ENCODE data around the gene SYNDIG1.

Gene SYNDIG1

GRCh38 chr20:24584078-24584477, 114.6 kb downstream of the SYNDIG1 start:
- TF ChIP-seq POLR2A (IDR thresholded peaks at IDR 0.05; ENCODE audit: low read length) (no peak), GATA1 (IDR thresholded peaks at IDR 0.05; ENCODE audit: low read depth, low read length) (no peak)
- DNase-seq = no peak

GRCh38 chr20:24584538-24585356, 115.3 kb downstream of the SYNDIG1 start:
- DNase-seq = no peak
- TF ChIP-seq POLR2A (IDR thresholded peaks at IDR 0.05; ENCODE audit: low read length) (no peak), GATA1 (IDR thresholded peaks at IDR 0.05; ENCODE audit: low read depth, low read length) (no peak)

GRCh38 chr20:24585796-24586522, 116.5 kb downstream of the SYNDIG1 start:
- TF ChIP-seq GATA1 (IDR thresholded peaks at IDR 0.05; ENCODE audit: low read depth, low read length) (no peak), POLR2A (IDR thresholded peaks at IDR 0.05; ENCODE audit: low read length) (no peak)
- DNase-seq = no peak

DNA sequence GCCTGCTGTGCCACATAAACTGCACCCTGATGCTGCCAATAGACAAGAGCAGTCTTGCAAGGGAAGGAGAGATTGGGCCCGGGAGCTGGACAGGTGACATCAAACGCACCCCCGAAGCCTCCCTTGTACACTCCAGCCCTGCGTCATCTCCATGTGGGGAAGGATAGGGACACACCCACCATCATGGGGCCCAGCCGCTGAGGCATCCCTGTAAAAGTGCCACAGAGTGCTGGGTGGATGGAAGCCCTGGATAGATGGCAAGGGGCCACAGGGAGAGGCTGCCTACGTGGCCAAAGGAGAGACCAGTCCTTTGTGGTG, 117.1 kb downstream of the SYNDIG1 start:
- DNase-seq = no peak
- no peak for TF ChIP-seq GATA1 (IDR thresholded peaks at IDR 0.05; ENCODE audit: low read depth, low read length)
- TF ChIP-seq POLR2A (IDR thresholded peaks at IDR 0.05; ENCODE audit: low read length) = no peak

DNA sequence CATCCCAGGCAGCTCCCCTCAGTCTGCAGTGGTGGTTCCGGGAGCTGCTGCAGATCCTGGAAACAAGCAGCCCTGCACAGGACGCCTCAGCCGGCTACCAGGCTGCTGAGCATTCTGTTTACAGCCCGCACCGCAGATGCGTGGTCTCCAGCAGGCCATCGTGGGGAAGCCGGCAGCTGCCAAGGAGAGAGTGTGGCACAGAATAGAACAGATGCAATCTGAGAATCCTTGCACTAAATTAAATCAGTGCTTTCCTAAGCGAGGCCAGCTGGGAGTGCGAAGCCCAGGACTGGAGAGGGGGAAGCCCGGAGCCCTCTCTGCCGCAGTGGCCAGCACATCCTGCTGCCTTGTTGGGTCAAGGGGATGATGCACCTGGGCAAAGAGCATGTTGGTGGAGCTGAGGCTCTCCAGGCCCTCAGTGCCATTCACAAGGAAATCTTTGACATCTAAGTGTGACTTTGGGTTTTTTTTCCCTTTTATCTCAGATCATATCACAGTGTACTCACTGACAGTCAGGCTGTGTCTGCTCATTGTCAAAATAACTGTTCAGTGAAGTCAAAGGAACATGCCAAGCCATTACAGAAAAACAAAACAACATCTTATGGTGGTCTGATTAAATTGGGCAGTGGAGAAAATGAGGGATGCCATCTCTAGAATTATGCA, 118.1 kb downstream of the SYNDIG1 start:
- DNase-seq = no peak
- TF ChIP-seq GATA1 (IDR thresholded peaks at IDR 0.05; ENCODE audit: low read depth, low read length) (no peak), POLR2A (IDR thresholded peaks at IDR 0.05; ENCODE audit: low read length) (no peak)

DNA sequence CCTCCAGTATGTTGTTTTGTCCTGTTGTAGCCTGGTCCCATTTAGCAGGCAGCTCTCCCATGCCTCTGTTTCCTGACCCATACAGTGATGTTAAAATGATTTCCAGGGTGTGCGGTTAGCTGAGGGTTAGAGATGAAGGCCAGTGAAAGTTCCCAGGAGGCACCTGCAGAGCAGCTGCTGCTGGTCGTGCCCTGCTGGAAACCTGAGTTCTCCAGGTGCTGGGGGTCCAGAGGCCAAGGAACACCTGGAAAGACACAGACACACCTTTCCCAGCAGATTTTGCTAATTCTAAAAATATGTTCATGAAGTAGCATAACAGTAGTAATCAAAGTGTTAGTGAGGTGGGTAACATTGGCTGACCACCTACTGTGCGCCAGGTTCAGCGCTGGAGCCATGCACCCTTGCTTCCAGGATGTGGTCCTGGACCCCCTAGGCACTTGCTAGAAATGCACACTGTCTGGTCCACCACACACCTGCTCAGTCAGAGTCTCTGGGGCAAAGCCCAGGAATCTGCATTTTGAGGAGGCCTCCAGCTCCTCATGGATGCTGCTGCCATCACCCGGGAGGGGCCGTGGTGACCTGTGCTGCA, 118.7 kb downstream of the SYNDIG1 start:
- DNase-seq = no peak
- TF ChIP-seq POLR2A (IDR thresholded peaks at IDR 0.05; ENCODE audit: low read length) (no peak), GATA1 (IDR thresholded peaks at IDR 0.05; ENCODE audit: low read depth, low read length) (no peak)

DNA sequence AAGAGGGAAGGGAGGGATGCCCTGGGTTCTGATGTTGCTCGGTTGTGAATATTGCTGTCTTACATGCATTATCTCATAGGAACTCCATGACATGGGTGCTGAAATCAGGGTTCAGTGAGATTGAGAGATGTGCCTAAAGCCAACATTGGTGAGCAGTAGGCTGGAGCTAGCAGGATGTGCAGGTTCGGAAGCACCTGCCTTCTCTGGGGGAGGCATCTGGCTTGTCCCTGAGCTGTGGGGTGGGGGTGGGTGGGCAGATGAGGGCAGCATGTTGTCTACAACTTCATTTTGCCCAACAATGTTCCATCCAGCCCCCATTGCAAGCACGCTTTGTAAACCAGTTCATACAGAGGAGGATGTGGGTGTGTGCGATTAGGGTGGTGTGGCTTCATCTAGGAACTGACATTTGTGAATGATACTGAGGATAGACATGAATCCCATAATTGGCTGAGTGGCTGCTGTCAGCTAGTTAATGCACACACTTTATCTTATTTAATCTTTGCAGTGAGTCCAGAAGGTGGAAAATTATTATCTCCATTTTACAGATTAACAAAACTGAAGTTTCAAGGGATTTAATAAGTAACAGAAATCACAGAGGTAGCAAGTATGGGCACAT, 119.4 kb downstream of the SYNDIG1 start:
- TF ChIP-seq POLR2A (IDR thresholded peaks at IDR 0.05; ENCODE audit: low read length) (no peak), GATA1 (IDR thresholded peaks at IDR 0.05; ENCODE audit: low read depth, low read length) (no peak)
- no peak for DNase-seq

DNA sequence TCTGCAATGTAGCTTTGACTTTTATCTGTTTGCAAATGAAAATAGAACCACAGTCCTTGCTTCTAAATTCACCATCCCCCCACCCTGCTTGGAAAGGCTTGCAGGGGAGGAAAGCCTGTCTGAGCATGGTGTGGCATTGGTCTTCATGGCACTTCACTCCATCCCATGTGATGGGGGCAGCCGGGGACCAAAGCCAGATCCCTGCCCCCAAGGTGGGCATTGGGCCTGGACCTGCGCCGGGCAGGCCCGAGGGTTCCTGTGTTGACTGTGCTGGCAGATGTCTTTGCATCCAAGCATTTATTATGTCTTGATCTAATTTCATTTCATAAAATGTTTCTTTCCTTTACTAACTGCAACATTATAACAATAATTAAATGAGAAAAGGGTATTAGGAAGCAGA, 120.0 kb downstream of the SYNDIG1 start:
- TF ChIP-seq GATA1 (IDR thresholded peaks at IDR 0.05; ENCODE audit: low read depth, low read length) (no peak), POLR2A (IDR thresholded peaks at IDR 0.05; ENCODE audit: low read length) (no peak)

DNA sequence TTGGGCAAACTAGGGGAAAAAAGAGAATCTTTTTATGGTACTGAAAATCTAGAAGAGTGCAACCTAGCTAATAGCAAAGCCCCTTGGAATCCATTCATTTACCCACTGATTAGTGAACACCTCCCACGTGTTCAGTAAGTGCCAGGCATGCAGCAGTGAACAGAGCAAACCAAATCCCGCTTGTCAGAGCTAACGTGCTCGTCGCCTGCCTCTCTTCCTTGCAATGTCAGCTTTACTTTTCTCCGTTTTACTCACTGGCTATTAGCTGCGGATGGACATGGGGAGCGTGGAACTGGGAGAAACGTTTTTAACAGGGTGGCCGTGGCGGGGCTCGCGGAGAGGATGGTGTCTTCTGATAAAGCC, 120.4 kb downstream of the SYNDIG1 start:
- DNase-seq = no peak
- TF ChIP-seq GATA1 (IDR thresholded peaks at IDR 0.05; ENCODE audit: low read depth, low read length) (no peak), POLR2A (IDR thresholded peaks at IDR 0.05; ENCODE audit: low read length) (no peak)

More for the DNA sequence above, 120.0 kb downstream of the SYNDIG1 start:
- no peak for DNase-seq

- TF ChIP-seq POLR2A (IDR thresholded peaks at IDR 0.05; ENCODE audit: low read length) (no peak), GATA1 (IDR thresholded peaks at IDR 0.05; ENCODE audit: low read depth, low read length) (no peak)
- no peak for DNase-seq
These were observed 121.0 kb downstream of the SYNDIG1 start for GRCh38 chr20:24590178-24590982.

DNA sequence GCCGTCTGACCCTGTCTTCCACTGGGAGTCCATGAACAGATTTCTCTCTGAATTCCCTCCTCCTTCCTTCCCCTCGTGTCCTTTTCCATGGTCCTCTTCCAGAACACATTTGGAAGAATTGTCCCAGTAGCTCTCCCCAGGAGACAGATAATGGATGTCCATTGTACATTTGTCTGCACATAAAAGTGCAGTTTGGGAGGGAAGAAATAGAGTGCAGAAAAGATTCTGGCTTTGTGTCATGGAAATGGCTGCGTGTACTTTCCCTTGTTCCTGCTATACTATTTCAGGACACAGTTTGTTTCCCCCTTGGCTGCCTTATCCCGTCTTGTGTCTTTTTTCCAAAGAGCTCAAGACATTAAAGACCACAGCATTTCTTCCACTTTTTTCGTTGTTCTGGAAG, 127.6 kb downstream of the SYNDIG1 start:
- TF ChIP-seq GATA1 (IDR thresholded peaks at IDR 0.05; ENCODE audit: low read depth, low read length) (no peak), POLR2A (IDR thresholded peaks at IDR 0.05; ENCODE audit: low read length) (no peak)
- no peak for DNase-seq

GRCh38 chr20:24598346-24598745, 128.9 kb downstream of the SYNDIG1 start:
- TF ChIP-seq POLR2A (IDR thresholded peaks at IDR 0.05; ENCODE audit: low read length) (no peak), GATA1 (IDR thresholded peaks at IDR 0.05; ENCODE audit: low read depth, low read length) (no peak)
- peak in 1 of 2 experiments; percentile 18 for DNase-seq

GRCh38 chr20:24598996-24599395, 129.6 kb downstream of the SYNDIG1 start:
- DNase-seq = no peak
- TF ChIP-seq GATA1 (IDR thresholded peaks at IDR 0.05; ENCODE audit: low read depth, low read length) (no peak), POLR2A (IDR thresholded peaks at IDR 0.05; ENCODE audit: low read length) (no peak)
